Activated T-cell treated with anti-CD3 and anti-CD28 coated beads for 48 hours (primary cell): ENCODE measurements around the gene IL17F.
"Not testable (repeated sequence)": the region's sequence is repeated elsewhere in the genome, so short reads cannot be mapped to it uniquely, and the experiment has no call there.

Experiments
- DNase-seq: peaks from one replicate; pipeline ENCODE4 v3.0.0-alpha.2; 2020; ENCODE audit warnings: low read depth

Gene IL17F

GRCh38 chr6:52245425-52245824 is 1.1 kb upstream of the IL17F start:
- DNase-seq = no peak

GRCh38 chr6:52243282-52243893 is 912 bp downstream of the IL17F start:
- DNase-seq = no peak

- no peak for DNase-seq
Measured at GRCh38 chr6:52241819-52242218, 2.5 kb downstream of the IL17F start.

- peak; percentile 40 for DNase-seq
Measured at GRCh38 chr6:52233975-52234823, 10.1 kb downstream of the IL17F start.

GRCh38 chr6:52233005-52233404 is 11.3 kb downstream of the IL17F start:
- no peak for DNase-seq

- DNase-seq = peak; percentile 30
Measured at GRCh38 chr6:52231406-52232127, 12.7 kb downstream of the IL17F start.

- DNase-seq = no peak
Measured at GRCh38 chr6:52230685-52231084, 13.6 kb downstream of the IL17F start.

GRCh38 chr6:52227495-52227894 is 16.8 kb downstream of the IL17F start:
- peak; percentile 69 for DNase-seq

GRCh38 chr6:52221302-52221701 is 23.0 kb downstream of the IL17F start:
- peak; percentile 61 for DNase-seq

- DNase-seq = no peak
Measured at GRCh38 chr6:52217761-52218160, 26.5 kb downstream of the IL17F start.

GRCh38 chr6:52216932-52217575 is 27.2 kb downstream of the IL17F start:
- no peak for DNase-seq

- DNase-seq = no peak
Measured at GRCh38 chr6:52215787-52216186, 28.5 kb downstream of the IL17F start.

GRCh38 chr6:52213127-52213526 is 31.2 kb downstream of the IL17F start:
- no peak for DNase-seq

GRCh38 chr6:52210227-52210626 is 34.1 kb downstream of the IL17F start:
- DNase-seq = no peak

- DNase-seq = no peak
Measured at GRCh38 chr6:52209770-52210169, 34.5 kb downstream of the IL17F start.

- DNase-seq = no peak
Measured at GRCh38 chr6:52208612-52209011, 35.7 kb downstream of the IL17F start.

- no peak for DNase-seq
Measured at GRCh38 chr6:52207066-52207465, 37.2 kb downstream of the IL17F start.

- DNase-seq = no peak
Measured at GRCh38 chr6:52201493-52201892, 42.8 kb downstream of the IL17F start.

GRCh38 chr6:52201046-52201445 is 43.3 kb downstream of the IL17F start:
- no peak for DNase-seq

- DNase-seq = not testable (repeated sequence)
Measured at GRCh38 chr6:52200088-52200487, 44.2 kb downstream of the IL17F start.

GRCh38 chr6:52195886-52196285 is 48.4 kb downstream of the IL17F start:
- DNase-seq = no peak

- DNase-seq = no peak
Measured at GRCh38 chr6:52191824-52192223, 52.5 kb downstream of the IL17F start.
